SK-N-SH treated with all-trans-retinoic acid at 6 μM for 48 hours (cell line): ENCODE data around the gene DNAH2.

Source experiments
- ATAC-seq: fragments of 200-7000 bp; cut with Tn5 transposase; 3 replicates; pipeline ENCODE4 v1.9.1; 2020; ENCODE audit warnings: mild to moderate bottlenecking, moderate library complexity
- ARNTL ChIP-seq: fragments of 450-650 bp; formaldehyde crosslinking; IDR thresholded peaks from 2 replicates; pipeline ENCODE4 v1.5.0; 2020; ENCODE audit warnings: low read depth, mild to moderate bottlenecking, moderate library complexity, borderline replicate concordance
- CREB5 ChIP-seq: fragments of 250-450 bp; sonication (Bioruptor Pico); IDR thresholded peaks from 2 replicates; pipeline ENCODE4 v1.5.1; 2020; ENCODE audit warnings: low read depth, mild to moderate bottlenecking, moderate library complexity
- CSDC2 ChIP-seq: fragments of 250-450 bp; sonication (Bioruptor Pico); IDR thresholded peaks from 2 replicates; pipeline ENCODE4 v1.5.0; 2020; ENCODE audit warnings: mild to moderate bottlenecking, moderate library complexity
- CSRNP3 ChIP-seq: fragments of 250-450 bp; sonication (Bioruptor Pico); IDR thresholded peaks from 2 replicates; pipeline ENCODE4 v1.5.1; 2021; ENCODE audit warnings: mild to moderate bottlenecking, moderate library complexity
- ESRRG ChIP-seq: fragments of 250-450 bp; sonication (Bioruptor Pico); IDR thresholded peaks from 2 replicates; pipeline ENCODE4 v1.6.1; 2021; ENCODE audit warnings: mild to moderate bottlenecking
- GLIS3 ChIP-seq: fragments of 250-450 bp; sonication (Bioruptor Pico); IDR thresholded peaks from 2 replicates; pipeline ENCODE4 v1.5.0; 2020; ENCODE audit warnings: mild to moderate bottlenecking, moderate library complexity
- ISL1 ChIP-seq: fragments of 250-450 bp; sonication (Bioruptor Pico); IDR thresholded peaks from 2 replicates; pipeline ENCODE4 v2.1.2; 2022; ENCODE audit warnings: mild to moderate bottlenecking, moderate library complexity
- OSR1 ChIP-seq: fragments of 250-450 bp; sonication (Bioruptor Pico); IDR thresholded peaks from 2 replicates; pipeline ENCODE4 v1.8.0; 2022; ENCODE audit warnings: moderate library complexity, mild to moderate bottlenecking, inconsistent platforms
- PATZ1 ChIP-seq: fragments of 250-450 bp; sonication (Bioruptor Pico); IDR thresholded peaks from 2 replicates; pipeline ENCODE4 v1.8.0; 2020; ENCODE audit warnings: mild to moderate bottlenecking, moderate library complexity, borderline replicate concordance
- POU6F1 ChIP-seq: fragments of 250-450 bp; sonication (Bioruptor Pico); IDR thresholded peaks from 2 replicates; pipeline ENCODE4 v1.8.0; 2021; ENCODE audit warnings: low read depth, mild to moderate bottlenecking, moderate library complexity, borderline replicate concordance
- SNAI2 ChIP-seq: fragments of 250-450 bp; sonication (Bioruptor Pico); IDR thresholded peaks from 2 replicates; pipeline ENCODE4 v1.5.0; 2020; ENCODE audit warnings: mild to moderate bottlenecking, moderate library complexity
- TCF4 ChIP-seq: fragments of 250-450 bp; sonication (Bioruptor Pico); IDR thresholded peaks from 2 replicates; pipeline ENCODE4 v1.8.0; 2021; ENCODE audit warnings: mild to moderate bottlenecking, moderate library complexity, borderline replicate concordance
- TOX ChIP-seq: fragments of 250-450 bp; sonication (Bioruptor Pico); IDR thresholded peaks from 2 replicates; pipeline ENCODE4 v1.8.0; 2021; ENCODE audit warnings: mild to moderate bottlenecking, moderate library complexity, borderline replicate concordance
- TSHZ2 ChIP-seq: fragments of 250-450 bp; sonication (Bioruptor Pico); IDR thresholded peaks from 2 replicates; pipeline ENCODE4 v1.5.0; 2020; ENCODE audit warnings: mild to moderate bottlenecking, moderate library complexity
- ZC3H10 ChIP-seq: fragments of 250-450 bp; sonication (Bioruptor Pico); IDR thresholded peaks from 2 replicates; pipeline ENCODE4 v1.5.1; 2021; ENCODE audit warnings: mild to moderate bottlenecking, moderate library complexity
- ZFP3 ChIP-seq: fragments of 250-450 bp; sonication (Bioruptor Pico); IDR thresholded peaks from 2 replicates; pipeline ENCODE4 v1.5.0; 2020; ENCODE audit warnings: mild to moderate bottlenecking, moderate library complexity
- ZFP30 ChIP-seq: fragments of 450-650 bp; formaldehyde crosslinking; IDR thresholded peaks from 2 replicates; pipeline ENCODE4 v1.5.0; 2022; ENCODE audit warnings: mild to moderate bottlenecking, moderate library complexity
- ZNF565 ChIP-seq: fragments of 450-650 bp; formaldehyde crosslinking; conservative IDR thresholded peaks from 2 replicates; pipeline ENCODE4 v1.5.0; 2020; ENCODE audit warnings: low read depth, mild to moderate bottlenecking, moderate library complexity
- ZNF70 ChIP-seq: fragments of 450-650 bp; formaldehyde crosslinking; IDR thresholded peaks from 2 replicates; pipeline ENCODE4 v1.5.0; 2020; ENCODE audit warnings: mild to moderate bottlenecking, moderate library complexity
- ZNF8 ChIP-seq: fragments of 450-650 bp; formaldehyde crosslinking; IDR thresholded peaks from 2 replicates; pipeline ENCODE4 v1.5.0; 2020; ENCODE audit warnings: mild to moderate bottlenecking, moderate library complexity

Gene DNAH2

GRCh38 chr17:7769854-7770253 lies 52.3 kb downstream of the DNAH2 start:
- TF ChIP-seq ZNF70 (CRISPR knock-in tag) (no peak), CSDC2 (CRISPR knock-in tag) (no peak)
- ATAC-seq, result no peak

- TF ChIP-seq TOX (CRISPR knock-in tag), result no peak
- TF ChIP-seq OSR1 (CRISPR knock-in tag), result no peak
- no peak for TF ChIP-seq ZFP30 (CRISPR knock-in tag)
- peak; percentile 62 for TF ChIP-seq ISL1
- ATAC-seq, result peak; percentile 63
These were observed 56.5 kb downstream of the DNAH2 start for GRCh38 chr17:7774055-7774521.

- TF ChIP-seq POU6F1 (CRISPR knock-in tag) (no peak), TCF4 (CRISPR knock-in tag) (no peak), ISL1 (no peak), PATZ1 (no peak), ZFP30 (CRISPR knock-in tag) (no peak), ZFP3 (CRISPR knock-in tag) (no peak), CSRNP3 (CRISPR knock-in tag) (no peak), CSDC2 (CRISPR knock-in tag) (no peak), CREB5 (CRISPR knock-in tag) (no peak), TOX (CRISPR knock-in tag) (no peak), OSR1 (CRISPR knock-in tag) (no peak), SNAI2 (CRISPR knock-in tag) (no peak), ARNTL (CRISPR knock-in tag) (no peak), TSHZ2 (CRISPR knock-in tag) (no peak), ZNF8 (CRISPR knock-in tag) (no peak), GLIS3 (CRISPR knock-in tag) (no peak), ESRRG (no peak), ZNF565 (CRISPR knock-in tag) (no peak)
- no peak for ATAC-seq
These were observed 57.5 kb downstream of the DNAH2 start for GRCh38 chr17:7775051-7775450.

- no peak for ATAC-seq
- no peak for TF ChIP-seq ZNF70 (CRISPR knock-in tag)
- TF ChIP-seq ZC3H10 (CRISPR knock-in tag), result no peak
- no peak for TF ChIP-seq CSDC2 (CRISPR knock-in tag)
- TF ChIP-seq ARNTL (CRISPR knock-in tag), result no peak
- TF ChIP-seq GLIS3 (CRISPR knock-in tag), result no peak
These were observed 59.5 kb downstream of the DNAH2 start for GRCh38 chr17:7777017-7777416.
